Stimulated activated CD8-positive, alpha-beta memory T cell treated with anti-CD3 and anti-CD28 coated beads, Interleukin-4, amount 100 ng/mL, for 48 hours (primary cell): ENCODE data around the gene DNAJC7.

ENCODE experiments used
- DNase-seq: peaks from one replicate; pipeline ENCODE4 v3.0.0-alpha.2; 2020

The DNAJC7 gene, protein sequence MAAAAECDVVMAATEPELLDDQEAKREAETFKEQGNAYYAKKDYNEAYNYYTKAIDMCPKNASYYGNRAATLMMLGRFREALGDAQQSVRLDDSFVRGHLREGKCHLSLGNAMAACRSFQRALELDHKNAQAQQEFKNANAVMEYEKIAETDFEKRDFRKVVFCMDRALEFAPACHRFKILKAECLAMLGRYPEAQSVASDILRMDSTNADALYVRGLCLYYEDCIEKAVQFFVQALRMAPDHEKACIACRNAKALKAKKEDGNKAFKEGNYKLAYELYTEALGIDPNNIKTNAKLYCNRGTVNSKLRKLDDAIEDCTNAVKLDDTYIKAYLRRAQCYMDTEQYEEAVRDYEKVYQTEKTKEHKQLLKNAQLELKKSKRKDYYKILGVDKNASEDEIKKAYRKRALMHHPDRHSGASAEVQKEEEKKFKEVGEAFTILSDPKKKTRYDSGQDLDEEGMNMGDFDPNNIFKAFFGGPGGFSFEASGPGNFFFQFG

GRCh38 chr17:42016941-42017865, at the start of gene DNAJC7:
Gene DNAJC7 (minus strand): TSS chr17:42017439. CDS start chr17:42017416, 23 bp downstream.
- DNase-seq, result peak; percentile 90

- DNase-seq, result no peak
Observed at GRCh38 chr17:42065201-42065600, 48.0 kb upstream of the DNAJC7 start.

GRCh38 chr17:42062681-42063080, 45.4 kb upstream of the DNAJC7 start:
- no peak for DNase-seq

DNA sequence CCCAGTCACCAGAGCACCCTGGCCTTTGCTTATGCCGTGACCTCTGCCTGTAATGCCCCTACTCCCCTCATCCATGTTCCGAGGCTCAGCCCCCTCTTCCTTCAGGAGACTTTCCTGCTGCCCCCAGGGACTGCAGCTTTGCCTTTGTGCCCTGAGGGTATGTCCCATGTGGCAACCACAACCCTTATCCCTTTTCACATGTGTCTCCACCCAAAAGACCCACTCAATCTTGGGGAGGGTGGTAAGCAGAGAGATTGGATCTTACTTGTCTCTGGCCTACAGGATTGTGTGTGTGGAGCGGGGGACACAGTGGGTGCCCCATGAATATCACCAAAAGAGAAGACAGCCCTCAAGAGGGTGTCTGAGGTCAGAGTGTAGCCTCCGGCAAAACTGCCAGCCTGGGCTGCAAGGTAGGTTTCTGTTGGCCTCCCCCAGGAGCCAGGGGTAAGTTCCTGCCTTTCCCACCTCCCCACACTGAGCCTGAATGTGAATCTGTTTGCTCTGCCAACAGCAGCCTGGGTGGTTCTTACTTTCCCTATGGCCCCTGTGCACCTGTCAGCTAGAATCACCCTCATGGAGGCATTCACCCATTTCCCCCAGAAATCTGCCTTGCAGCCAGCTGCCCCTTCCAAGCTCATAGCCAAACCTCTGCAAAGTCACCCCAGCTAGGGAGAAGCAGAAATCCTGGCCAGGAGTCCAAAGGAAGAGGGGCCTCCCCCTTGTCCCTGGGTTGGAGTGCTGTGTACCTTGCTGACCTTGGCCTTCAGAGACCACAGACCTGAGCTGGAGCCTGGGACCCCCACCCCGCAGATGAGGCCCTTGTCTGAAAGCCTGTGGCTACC, 44.6 kb upstream of the DNAJC7 start:
- DNase-seq, result no peak

DNA sequence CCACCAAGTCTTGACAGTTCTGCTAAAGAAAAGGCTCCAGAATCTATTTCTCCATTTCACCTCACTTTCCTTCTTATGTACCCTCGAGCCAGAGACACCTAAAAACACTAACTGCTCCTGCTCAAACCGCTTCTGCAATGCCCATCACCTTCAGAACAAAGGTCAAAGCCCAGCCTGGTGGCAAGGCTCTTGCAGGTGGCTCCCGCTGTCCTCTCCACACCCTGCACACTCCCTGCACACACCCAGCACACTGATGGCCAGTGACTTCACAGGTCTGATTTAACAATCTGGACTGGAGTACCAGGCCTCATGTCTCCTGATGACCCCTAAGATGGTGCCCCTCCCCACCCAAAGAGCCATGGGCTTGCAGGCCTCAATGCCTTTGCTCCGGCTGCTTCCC, 43.0 kb upstream of the DNAJC7 start:
- DNase-seq, result no peak

DNA sequence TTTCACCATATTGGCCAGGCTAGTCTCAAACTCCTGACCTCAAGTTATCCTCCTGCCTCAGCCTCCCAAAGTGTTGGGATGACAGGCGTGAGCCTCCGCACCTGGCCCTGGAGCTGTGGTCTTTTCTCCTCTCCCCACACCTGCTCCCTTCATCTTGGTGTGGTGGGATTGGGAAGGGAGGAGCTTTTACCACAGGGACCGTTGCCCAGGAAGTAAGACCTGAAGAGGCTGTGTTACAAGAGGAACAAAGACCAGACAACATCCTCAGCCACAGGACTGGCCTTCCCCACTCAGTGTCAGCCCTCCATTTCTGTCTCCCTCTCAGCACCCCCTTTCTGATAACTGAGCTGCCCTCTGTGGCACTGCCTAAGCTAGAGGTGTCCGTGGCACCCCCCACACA, 42.6 kb upstream of the DNAJC7 start:
- DNase-seq, result no peak

- no peak for DNase-seq
Observed at GRCh38 chr17:42058063-42058462, 40.8 kb upstream of the DNAJC7 start.

DNA sequence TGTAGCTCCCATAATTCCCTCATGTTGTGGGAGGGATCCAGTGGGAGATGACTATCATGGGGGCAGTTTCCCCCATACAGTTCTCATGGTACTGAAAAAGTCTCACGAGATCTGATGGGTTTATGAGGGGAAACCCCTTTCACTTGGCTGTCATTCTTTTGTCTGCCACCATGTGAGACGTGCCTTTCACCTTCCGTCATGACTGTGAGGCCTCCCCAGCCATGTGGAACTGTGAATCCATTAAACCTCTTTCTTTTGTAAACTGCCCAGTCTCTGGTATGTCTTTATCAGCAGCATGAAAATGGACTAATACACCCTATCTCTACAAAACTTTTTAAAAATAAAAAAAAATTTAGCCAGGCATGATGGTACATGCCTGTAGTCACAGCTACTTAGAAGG, 39.4 kb upstream of the DNAJC7 start:
- no peak for DNase-seq

DNA sequence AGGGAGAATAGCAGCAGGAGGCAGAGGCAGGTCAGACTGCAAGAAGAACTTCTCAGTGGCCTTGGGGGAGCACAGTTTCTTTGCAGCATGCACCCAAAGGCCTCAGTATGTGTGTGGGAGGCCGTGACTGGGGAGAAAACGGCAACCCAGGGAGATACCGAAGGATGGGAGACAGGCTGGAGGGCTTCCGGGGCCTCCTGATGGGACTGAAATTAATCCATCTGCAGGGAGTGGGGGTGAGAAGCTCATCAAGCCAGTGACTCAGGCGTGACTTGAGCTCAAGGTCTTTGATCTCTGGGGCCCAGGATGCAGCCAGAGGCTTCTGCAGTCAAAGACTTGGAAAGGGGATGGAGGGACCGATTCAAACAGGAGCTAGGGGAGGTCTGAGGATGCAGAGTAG, 38.3 kb upstream of the DNAJC7 start:
- no peak for DNase-seq

DNA sequence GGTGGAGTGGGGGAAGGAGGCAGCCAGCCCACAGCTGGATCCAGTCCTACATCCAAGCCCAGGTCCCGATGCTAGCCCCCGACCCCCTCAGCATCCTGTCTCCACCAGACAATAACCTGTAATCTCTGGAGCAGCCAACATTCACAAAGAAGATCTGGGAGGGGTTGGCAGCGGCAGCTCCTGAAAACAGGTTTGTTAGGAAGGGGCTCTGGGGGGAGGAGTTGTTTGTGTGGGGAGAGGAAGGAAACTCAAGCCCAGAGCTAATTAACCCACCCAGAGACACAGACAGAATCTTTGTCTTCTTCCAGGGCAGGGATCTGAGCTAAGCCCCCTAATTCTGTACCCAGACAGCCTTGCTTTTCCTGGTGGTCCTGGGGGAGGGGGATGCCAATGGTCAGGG, 37.8 kb upstream of the DNAJC7 start:
- no peak for DNase-seq

GRCh38 chr17:42053731-42054500, 36.7 kb upstream of the DNAJC7 start:
- DNase-seq, result no peak

DNA sequence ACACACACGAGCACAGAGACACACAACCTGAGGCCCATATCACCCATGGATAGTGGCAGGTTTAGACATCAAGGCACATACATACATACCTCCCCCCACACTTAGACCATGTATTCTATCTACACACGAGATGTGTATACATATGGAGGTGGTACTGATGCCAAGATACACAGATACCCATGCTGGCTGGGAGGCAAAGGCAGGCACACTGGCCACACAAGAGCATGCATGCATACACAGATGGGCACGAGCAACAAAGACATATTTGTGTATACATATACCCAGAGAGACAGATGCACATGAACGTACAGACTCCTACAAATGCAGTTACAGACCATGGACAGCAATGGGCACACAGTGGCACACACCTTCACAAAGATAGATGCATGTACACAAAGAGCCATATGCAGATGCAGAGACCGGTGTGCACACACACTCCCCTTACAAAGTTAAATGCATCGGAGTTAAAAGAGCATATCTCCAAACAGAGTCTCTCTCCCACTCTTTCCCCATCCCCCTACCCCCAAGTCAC, 35.2 kb upstream of the DNAJC7 start:
- DNase-seq, result no peak

- no peak for DNase-seq
Observed at GRCh38 chr17:42051645-42052044, 34.4 kb upstream of the DNAJC7 start.

GRCh38 chr17:42051013-42051400, 33.8 kb upstream of the DNAJC7 start:
- DNase-seq, result no peak

DNA sequence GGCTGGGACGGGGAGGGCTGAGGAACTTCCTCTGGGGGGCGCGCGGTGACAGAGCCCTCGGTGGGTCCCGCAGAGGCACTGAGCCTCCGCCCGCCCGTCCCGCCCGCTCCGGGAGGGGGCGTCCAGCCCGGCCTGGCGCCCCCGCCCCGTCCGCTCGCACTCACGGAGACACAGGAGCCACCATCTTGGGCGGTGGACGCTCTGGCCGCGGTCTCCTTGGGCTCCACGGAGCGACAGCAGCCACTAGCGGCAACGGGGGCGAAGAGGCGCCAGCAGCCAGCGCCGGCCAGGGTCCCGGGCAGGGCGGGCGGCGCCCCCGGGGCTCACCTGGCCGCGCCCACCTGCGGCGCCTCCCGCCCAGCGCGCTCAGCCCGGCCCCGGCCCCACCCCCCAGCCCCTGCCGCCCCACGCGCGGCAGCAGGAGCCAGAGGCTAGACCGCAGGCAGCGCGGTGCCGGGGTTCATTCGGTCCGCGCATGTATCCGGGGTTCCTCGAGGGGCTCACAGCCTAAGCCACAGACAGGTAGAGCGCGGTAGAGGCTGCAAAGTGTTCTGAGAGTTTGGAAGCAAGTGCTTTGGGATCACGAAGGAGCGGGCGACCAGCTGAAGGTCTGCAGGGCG, 33.3 kb upstream of the DNAJC7 start, which contains the start of gene C17orf113:
Gene C17orf113, minus strand, starts transcription at position 209 of the 620 bp plus-strand sequence. CDS start 7,225 bp downstream, outside the sequence.
- peak; percentile 63 for DNase-seq

DNA sequence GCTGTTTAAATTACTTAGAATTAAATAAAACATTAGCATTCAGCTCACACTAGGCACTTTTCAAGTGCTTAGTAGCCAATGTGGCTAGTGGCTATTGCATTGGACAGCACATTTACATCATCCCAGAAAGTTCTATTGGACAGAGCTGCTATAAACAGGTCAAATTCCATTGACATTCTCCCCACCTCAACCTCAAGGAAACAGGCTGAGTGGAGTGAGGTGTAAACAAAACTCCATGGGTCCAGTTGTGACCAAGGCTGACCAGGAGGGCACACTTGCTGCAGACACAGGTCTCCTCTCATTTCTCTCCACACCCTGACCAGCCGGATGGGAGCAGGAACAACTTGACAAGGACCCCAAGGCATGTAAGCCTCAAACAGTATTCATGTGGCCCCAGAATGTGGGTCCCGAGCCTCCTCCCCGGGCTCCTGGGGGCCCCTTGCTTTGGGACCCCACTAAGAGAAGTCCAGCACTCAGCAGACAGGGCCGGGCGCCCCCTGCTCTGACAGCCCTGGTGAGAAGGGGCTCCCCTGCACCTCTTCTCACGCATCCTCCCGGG, 32.7 kb upstream of the DNAJC7 start:
- no peak for DNase-seq

DNA sequence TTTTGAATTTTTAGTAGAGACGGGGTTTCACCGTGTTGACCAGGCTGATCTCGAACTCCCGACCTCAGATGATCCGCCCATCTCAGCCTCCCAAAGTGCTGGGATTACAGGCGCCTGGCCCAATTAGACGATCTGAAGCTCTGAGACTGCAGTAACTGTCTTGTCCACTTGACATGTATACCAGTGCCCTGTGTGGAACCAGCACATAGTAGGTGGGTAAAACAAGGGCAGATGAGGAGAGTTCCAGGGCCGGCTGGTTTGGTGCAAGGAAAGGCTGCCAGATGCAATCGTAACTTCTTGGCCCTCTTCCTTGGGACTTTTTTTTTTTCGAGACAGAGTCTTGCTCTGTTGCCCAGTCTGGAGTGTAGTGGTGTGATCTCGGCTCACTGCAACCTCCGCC, 30.1 kb upstream of the DNAJC7 start:
- no peak for DNase-seq

- no peak for DNase-seq
Observed at GRCh38 chr17:42045719-42046118, 28.5 kb upstream of the DNAJC7 start.

- no peak for DNase-seq
Observed at GRCh38 chr17:42042598-42043319, 25.5 kb upstream of the DNAJC7 start.

DNA sequence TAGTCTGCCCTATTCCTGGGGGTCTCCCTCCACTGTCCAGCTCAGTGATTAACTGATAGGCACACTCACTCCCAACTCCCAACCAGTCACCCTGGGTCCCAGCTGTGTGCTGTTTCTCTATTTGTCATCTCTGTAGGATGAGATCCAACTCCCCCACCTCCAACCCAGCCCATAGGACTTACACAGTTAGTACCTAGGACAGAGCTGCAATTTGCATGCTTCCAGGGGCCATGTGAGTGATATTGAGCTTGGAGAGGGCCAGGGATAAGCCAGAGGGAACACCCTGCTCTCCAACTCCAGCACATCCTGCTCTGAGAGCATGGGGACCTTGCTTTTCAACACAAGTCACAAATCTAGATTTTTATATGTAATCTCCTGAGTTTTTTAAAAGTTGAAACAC, 24.4 kb upstream of the DNAJC7 start:
- DNase-seq, result no peak
